Stimulated activated naive CD8-positive, alpha-beta T cell treated with anti-CD3 and anti-CD28 coated beads, Interleukin-15, Interleukin-2, amounts not matched to agents 100 ng/mL and 50 ng/mL, for 24 hours (primary cell): ENCODE data around the gene TMEM141.
A peak's percentile ranks its signal among the peaks of the same experiment; 100 is the strongest.
"Not testable (repeated sequence)": the region's sequence is repeated elsewhere in the genome, so short reads cannot be mapped to it uniquely, and the experiment has no call there.

Source experiments
- H3K27ac Mint-ChIP-seq: one replicate; pipeline ENCODE4 v1.8.0; 2021; ENCODE audit warnings: mild to moderate bottlenecking, mixed read lengths
- H3K27me3 Mint-ChIP-seq: one replicate; pipeline ENCODE4 v1.8.0; 2021; ENCODE audit warnings: mixed read lengths
- H3K36me3 Mint-ChIP-seq: one replicate; pipeline ENCODE4 v1.8.0; 2021; ENCODE audit warnings: low read depth, mixed read lengths
- H3K4me1 Mint-ChIP-seq: one replicate; pipeline ENCODE4 v1.8.0; 2021; ENCODE audit warnings: low read depth, mixed read lengths
- H3K4me3 Mint-ChIP-seq: one replicate; pipeline ENCODE4 v1.8.0; 2021; ENCODE audit warnings: mild to moderate bottlenecking, mixed read lengths
- H3K9me3 Mint-ChIP-seq: one replicate; pipeline ENCODE4 v1.8.0; 2021; ENCODE audit warnings: mixed read lengths

Gene TMEM141

GRCh38 chr9:136777359-136777758 is 13.8 kb upstream of the TMEM141 start:
- Mint-ChIP-seq H3K27me3 (peaks cover 15% of the 10 kb centered on the region), H3K36me3 (no peaks in the 10 kb centered on the region), H3K9me3 (peaks cover 9% of the 10 kb centered on the region), H3K4me3 (no peak overlapping the region), H3K27ac (no peak overlapping the region), H3K4me1 (no peaks in the 10 kb centered on the region)

GRCh38 chr9:136779808-136780207 is 11.3 kb upstream of the TMEM141 start:
- H3K27me3 Mint-ChIP-seq: peaks cover 15% of the 10 kb centered on the region
- no peak overlapping the region for H3K27ac Mint-ChIP-seq
- H3K4me1 Mint-ChIP-seq: peaks cover 6% of the 10 kb centered on the region
- no peaks in the 10 kb centered on the region for H3K36me3 Mint-ChIP-seq
- H3K4me3 Mint-ChIP-seq: no peak overlapping the region
- no peaks in the 10 kb centered on the region for H3K9me3 Mint-ChIP-seq

- no peaks in the 10 kb centered on the region for H3K9me3 Mint-ChIP-seq
- no peaks in the 10 kb centered on the region for H3K36me3 Mint-ChIP-seq
- no peak overlapping the region for H3K4me3 Mint-ChIP-seq
- H3K27me3 Mint-ChIP-seq: peaks cover 15% of the 10 kb centered on the region
- no peak overlapping the region for H3K27ac Mint-ChIP-seq
- H3K4me1 Mint-ChIP-seq: peaks cover 6% of the 10 kb centered on the region
These were observed 8.7 kb upstream of the TMEM141 start for GRCh38 chr9:136782452-136782851.

- Mint-ChIP-seq H3K4me1 (peaks cover 21% of the 10 kb centered on the region), H3K36me3 (no peaks in the 10 kb centered on the region), H3K4me3 (no peak overlapping the region), H3K27me3 (no peaks in the 10 kb centered on the region), H3K27ac (no peak overlapping the region), H3K9me3 (no peaks in the 10 kb centered on the region)
These were observed 6.7 kb upstream of the TMEM141 start for GRCh38 chr9:136784249-136784996.

- Mint-ChIP-seq H3K4me1 (peaks cover 21% of the 10 kb centered on the region), H3K36me3 (no peaks in the 10 kb centered on the region), H3K27ac (no peak overlapping the region), H3K4me3 (no peak overlapping the region), H3K9me3 (no peaks in the 10 kb centered on the region), H3K27me3 (no peaks in the 10 kb centered on the region)
These were observed 6.2 kb upstream of the TMEM141 start for GRCh38 chr9:136784997-136785361.

- H3K27ac Mint-ChIP-seq, H3K4me3 Mint-ChIP-seq, H3K36me3 Mint-ChIP-seq: not testable (repeated sequence)
These were observed 5.4 kb upstream of the TMEM141 start for GRCh38 chr9:136785565-136786355.

GRCh38 chr9:136786451-136786850 is 4.7 kb upstream of the TMEM141 start:
- H3K4me1 Mint-ChIP-seq: peaks cover 27% of the 10 kb centered on the region
- H3K9me3 Mint-ChIP-seq: no peaks in the 10 kb centered on the region
- no peak overlapping the region for H3K27ac Mint-ChIP-seq
- no peak overlapping the region for H3K4me3 Mint-ChIP-seq
- H3K27me3 Mint-ChIP-seq: no peaks in the 10 kb centered on the region
- no peaks in the 10 kb centered on the region for H3K36me3 Mint-ChIP-seq

More at GRCh38 chr9:136785565-136786355, 5.4 kb upstream of the TMEM141 start:
- H3K9me3 Mint-ChIP-seq, H3K27me3 Mint-ChIP-seq: not testable (repeated sequence)
- H3K4me1 Mint-ChIP-seq: peaks cover 27% of the 10 kb centered on the region

GRCh38 chr9:136786983-136787382 is 4.2 kb upstream of the TMEM141 start:
- H3K27me3 Mint-ChIP-seq, H3K4me3 Mint-ChIP-seq, H3K36me3 Mint-ChIP-seq, H3K9me3 Mint-ChIP-seq, H3K27ac Mint-ChIP-seq: not testable (repeated sequence)
- peaks cover 29% of the 10 kb centered on the region for H3K4me1 Mint-ChIP-seq

- H3K36me3 Mint-ChIP-seq: no peaks in the 10 kb centered on the region
- H3K27ac Mint-ChIP-seq: peak overlapping the region; percentile 26
These were observed 3.3 kb upstream of the TMEM141 start for GRCh38 chr9:136787690-136788400.

GRCh38 chr9:136788644-136789522 is 2.3 kb upstream of the TMEM141 start:
- peaks cover 31% of the 10 kb centered on the region for H3K4me1 Mint-ChIP-seq
- H3K27me3 Mint-ChIP-seq, H3K36me3 Mint-ChIP-seq, H3K9me3 Mint-ChIP-seq, H3K4me3 Mint-ChIP-seq, H3K27ac Mint-ChIP-seq: not testable (repeated sequence)

More at GRCh38 chr9:136787690-136788400, 3.3 kb upstream of the TMEM141 start:
- H3K9me3 Mint-ChIP-seq: no peaks in the 10 kb centered on the region
- no peaks in the 10 kb centered on the region for H3K27me3 Mint-ChIP-seq
- H3K4me1 Mint-ChIP-seq: peaks cover 34% of the 10 kb centered on the region
- H3K4me3 Mint-ChIP-seq: no peak overlapping the region

GRCh38 chr9:136789523-136789937 is 1.6 kb upstream of the TMEM141 start:
- no peak overlapping the region for H3K27ac Mint-ChIP-seq
- H3K36me3 Mint-ChIP-seq: no peaks in the 10 kb centered on the region
- peaks cover 28% of the 10 kb centered on the region for H3K4me1 Mint-ChIP-seq
- H3K27me3 Mint-ChIP-seq: no peaks in the 10 kb centered on the region
- no peaks in the 10 kb centered on the region for H3K9me3 Mint-ChIP-seq
- no peak overlapping the region for H3K4me3 Mint-ChIP-seq

GRCh38 chr9:136791516-136792276 is 552 bp downstream of the TMEM141 start:
- H3K9me3 Mint-ChIP-seq: no peaks in the 10 kb centered on the region
- H3K36me3 Mint-ChIP-seq: no peaks in the 10 kb centered on the region
- peaks cover 34% of the 10 kb centered on the region for H3K4me1 Mint-ChIP-seq
- peaks cover 6% of the 10 kb centered on the region for H3K27me3 Mint-ChIP-seq
- H3K4me3 Mint-ChIP-seq: peak overlapping the region; percentile 84
- peak overlapping the region; percentile 72 for H3K27ac Mint-ChIP-seq

- H3K27me3 Mint-ChIP-seq: peaks cover 6% of the 10 kb centered on the region
- peaks cover 34% of the 10 kb centered on the region for H3K4me1 Mint-ChIP-seq
- peak overlapping the region; percentile 61 for H3K27ac Mint-ChIP-seq
- no peaks in the 10 kb centered on the region for H3K36me3 Mint-ChIP-seq
- peak overlapping the region; percentile 84 for H3K4me3 Mint-ChIP-seq
- H3K9me3 Mint-ChIP-seq: no peaks in the 10 kb centered on the region
These were observed 1.4 kb downstream of the TMEM141 start for GRCh38 chr9:136792321-136793085.
